Measurements from ENCODE around the gene SAT1.
A peak's percentile ranks its signal among the peaks of the same experiment; 100 is the strongest.

SAT1 gene

DNA sequence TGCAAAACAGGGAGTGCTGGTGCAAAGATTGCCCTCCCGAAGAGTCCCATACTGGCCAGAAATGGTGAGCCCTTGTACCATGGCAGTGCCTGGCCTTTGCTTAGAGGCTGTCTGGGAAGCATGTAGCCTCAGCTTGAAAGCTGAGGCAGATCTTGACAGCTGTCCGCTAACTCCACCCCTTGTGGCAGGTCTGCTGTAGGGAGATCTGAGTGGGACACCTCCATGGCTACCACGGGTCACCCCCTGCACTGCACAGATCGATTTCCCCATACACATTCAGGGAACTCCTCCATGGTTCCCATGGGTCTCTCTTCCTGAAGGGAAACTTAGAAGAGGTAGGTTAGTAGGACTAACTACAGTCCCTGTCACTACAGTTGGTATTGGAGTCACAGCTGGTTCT lies 33.8 kb upstream of the SAT1 start:
- H3K4me3 ChIP-seq (ENCODE audit: low read depth, low read length): no peak overlapping the region
- DNase-seq (ENCODE audit: low read depth): no peak
- TF ChIP-seq, protein P1, sequence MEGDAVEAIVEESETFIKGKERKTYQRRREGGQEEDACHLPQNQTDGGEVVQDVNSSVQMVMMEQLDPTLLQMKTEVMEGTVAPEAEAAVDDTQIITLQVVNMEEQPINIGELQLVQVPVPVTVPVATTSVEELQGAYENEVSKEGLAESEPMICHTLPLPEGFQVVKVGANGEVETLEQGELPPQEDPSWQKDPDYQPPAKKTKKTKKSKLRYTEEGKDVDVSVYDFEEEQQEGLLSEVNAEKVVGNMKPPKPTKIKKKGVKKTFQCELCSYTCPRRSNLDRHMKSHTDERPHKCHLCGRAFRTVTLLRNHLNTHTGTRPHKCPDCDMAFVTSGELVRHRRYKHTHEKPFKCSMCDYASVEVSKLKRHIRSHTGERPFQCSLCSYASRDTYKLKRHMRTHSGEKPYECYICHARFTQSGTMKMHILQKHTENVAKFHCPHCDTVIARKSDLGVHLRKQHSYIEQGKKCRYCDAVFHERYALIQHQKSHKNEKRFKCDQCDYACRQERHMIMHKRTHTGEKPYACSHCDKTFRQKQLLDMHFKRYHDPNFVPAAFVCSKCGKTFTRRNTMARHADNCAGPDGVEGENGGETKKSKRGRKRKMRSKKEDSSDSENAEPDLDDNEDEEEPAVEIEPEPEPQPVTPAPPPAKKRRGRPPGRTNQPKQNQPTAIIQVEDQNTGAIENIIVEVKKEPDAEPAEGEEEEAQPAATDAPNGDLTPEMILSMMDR (conservative IDR thresholded peaks at IDR 0.05; ENCODE audit: low read depth, low read length): no peak

DNA sequence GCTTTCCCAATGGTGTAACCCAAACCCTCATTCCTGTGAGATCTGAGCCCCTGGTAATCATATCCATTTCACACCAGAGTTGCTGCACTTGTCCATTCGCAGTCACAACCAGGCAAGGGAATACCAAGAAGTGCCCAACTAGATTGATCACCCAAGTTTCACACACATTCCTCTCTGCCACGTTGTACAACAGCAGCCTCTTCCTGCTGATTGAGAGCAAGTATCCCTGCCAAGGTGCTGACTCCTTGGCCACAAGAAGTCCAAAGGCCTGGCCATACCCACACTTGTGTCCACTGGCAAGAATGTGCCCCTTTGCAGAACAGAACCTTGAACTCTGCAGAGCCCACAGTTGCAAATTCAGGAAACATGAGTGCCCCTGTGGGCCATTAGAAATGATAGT lies 33.4 kb upstream of the SAT1 start:
- TF ChIP-seq, protein P1 (conservative IDR thresholded peaks at IDR 0.05; ENCODE audit: low read depth, low read length): no peak
- no peak for DNase-seq (ENCODE audit: low read depth)
- no peak overlapping the region for H3K4me3 ChIP-seq (ENCODE audit: low read depth, low read length)

DNA sequence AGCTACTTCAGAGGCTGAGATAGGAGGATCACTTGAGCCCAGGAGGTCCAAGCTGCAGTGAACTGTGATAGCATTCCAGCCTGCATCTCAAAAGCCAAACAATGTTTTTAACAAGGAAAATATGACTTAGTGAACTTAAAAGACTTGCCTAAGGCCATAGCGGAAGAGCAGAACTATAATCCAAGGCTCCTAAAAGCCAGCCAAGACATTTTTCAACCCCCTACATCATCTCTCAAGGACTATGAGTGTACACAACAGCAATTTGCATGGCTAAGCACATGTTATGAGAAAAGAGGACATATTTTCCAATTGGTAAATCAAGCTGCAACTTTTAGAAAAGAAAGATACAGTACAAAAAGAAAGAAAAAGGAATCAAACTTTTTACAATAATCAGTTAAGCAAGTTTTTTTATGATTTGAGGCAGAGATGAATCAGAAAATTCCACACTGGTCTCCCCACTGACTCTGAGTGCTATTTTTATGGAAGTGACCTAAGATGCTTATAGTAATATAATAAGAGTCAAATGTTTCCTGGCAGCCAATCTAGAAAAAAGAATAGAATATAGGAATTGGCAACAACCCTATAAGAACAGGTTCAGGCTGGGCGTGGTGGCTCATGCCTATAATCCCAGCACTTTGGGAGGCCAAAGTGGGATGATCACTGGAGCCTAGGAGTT lies 30.1 kb upstream of the SAT1 start:
- TF ChIP-seq, protein P1 (conservative IDR thresholded peaks at IDR 0.05; ENCODE audit: low read depth, low read length): no peak
- peak; percentile 41 for DNase-seq (ENCODE audit: low read depth)
- H3K4me3 ChIP-seq (ENCODE audit: low read depth, low read length): no peak overlapping the region

DNA sequence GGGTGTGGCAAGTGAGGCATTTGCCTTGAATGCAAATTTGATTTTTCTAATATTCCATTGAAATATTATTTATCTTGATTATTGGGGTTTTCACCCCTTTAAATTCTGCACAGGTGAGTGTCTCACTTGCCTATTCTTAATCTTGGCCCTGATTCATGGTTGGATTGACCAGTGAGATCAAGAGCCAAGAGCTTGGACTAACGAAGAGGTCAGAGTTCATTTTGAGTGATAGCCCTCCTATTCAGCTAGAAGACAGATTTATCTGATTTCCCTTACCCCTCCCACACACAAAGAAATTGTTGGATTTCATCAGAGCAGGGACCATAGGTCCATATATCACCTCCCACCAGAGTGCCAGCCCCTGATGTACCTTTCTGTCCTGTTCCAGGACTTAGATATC lies 28.3 kb upstream of the SAT1 start:
- no peak for DNase-seq (ENCODE audit: low read depth)
- H3K4me3 ChIP-seq (ENCODE audit: low read depth, low read length): no peak overlapping the region
- TF ChIP-seq, protein P1 (conservative IDR thresholded peaks at IDR 0.05; ENCODE audit: low read depth, low read length): no peak

DNA sequence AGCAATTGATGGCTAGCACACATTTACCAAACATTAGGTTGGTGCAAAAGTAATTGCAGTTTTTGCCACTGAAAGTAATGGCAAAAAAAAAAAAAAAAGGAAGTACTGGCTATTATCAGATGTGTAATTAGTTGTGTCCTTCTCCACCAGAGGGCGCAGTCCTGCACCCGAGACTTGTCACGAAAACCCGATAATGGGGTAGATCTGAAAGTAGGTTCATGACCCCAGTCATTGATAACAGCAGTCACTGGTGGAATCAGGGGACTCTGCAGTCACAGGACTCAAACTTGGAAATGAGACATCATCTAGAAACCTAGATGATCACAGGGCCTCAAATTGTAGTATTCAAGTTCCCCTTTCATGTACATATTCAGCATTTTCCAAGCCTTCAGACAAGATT lies 26.8 kb upstream of the SAT1 start:
- no peak overlapping the region for H3K4me3 ChIP-seq (ENCODE audit: low read depth, low read length)
- peak; percentile 66 for DNase-seq (ENCODE audit: low read depth)
- TF ChIP-seq, protein P1 (conservative IDR thresholded peaks at IDR 0.05; ENCODE audit: low read depth, low read length): peak; percentile 70

DNA sequence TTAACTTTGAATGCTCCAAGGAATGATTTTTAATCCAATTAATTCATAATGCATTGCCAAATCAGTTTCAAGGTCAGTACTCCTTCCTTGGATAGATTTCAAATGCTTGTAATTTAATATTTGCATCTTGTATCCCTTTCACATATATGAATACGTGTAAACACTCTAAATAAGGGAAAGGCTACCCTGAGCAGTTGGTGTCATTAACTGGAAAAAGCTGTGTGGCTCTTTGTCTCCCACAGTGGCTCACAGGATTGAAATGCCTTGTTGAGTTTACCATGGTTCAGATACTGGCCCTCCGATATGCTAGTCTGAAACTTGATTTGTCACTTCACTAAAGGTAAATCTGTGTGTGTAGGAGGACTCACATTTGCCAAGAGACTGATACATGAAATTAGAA lies 23.2 kb upstream of the SAT1 start:
- no peak for DNase-seq (ENCODE audit: low read depth)
- H3K4me3 ChIP-seq (ENCODE audit: low read depth, low read length): no peak overlapping the region
- TF ChIP-seq, protein P1 (conservative IDR thresholded peaks at IDR 0.05; ENCODE audit: low read depth, low read length): no peak

Measured in choroid plexus epithelial cell (primary cell).